Left ventricle myocardium inferior (tissue), 1 donor: ENCODE results near the gene CNIH2. TPM values are rescaled to one million over a fixed set of nuclear protein-coding genes. Genes with fewer than 3 reads are reported as not detected.

ENCODE experiments used
- DNase-seq: peaks from one replicate; pipeline ENCODE4 v3.0.0-alpha.2; 2020
- H3K27ac ChIP-seq: fragments of 200-600 bp; replicated peaks from 2 replicates; pipeline ENCODE4 v1.8.0; 2021
- H3K27me3 ChIP-seq: fragments of 200-600 bp; 2 replicates; pipeline ENCODE4 v1.8.0; 2021; ENCODE audit warnings: low read depth
- H3K36me3 ChIP-seq: fragments of 200-600 bp; 2 replicates; pipeline ENCODE4 v1.8.0; 2021
- H3K4me1 ChIP-seq: fragments of 200-600 bp; 2 replicates; pipeline ENCODE4 v1.8.0; 2021
- H3K4me3 ChIP-seq: fragments of 200-600 bp; 2 replicates; pipeline ENCODE4 v1.8.0; 2021; ENCODE audit warnings: mild to moderate bottlenecking, moderate library complexity
- H3K9me3 ChIP-seq: fragments of 200-600 bp; replicated peaks from 2 replicates; pipeline ENCODE4 v1.8.0; 2021
- CTCF ChIP-seq: fragments of 200-600 bp; IDR thresholded peaks from 2 replicates; pipeline ENCODE4 v1.8.0; 2021; ENCODE audit warnings: antibody characterized with exemption, mild to moderate bottlenecking, borderline replicate concordance
- intact Hi-C: fragments of 100-400 bp; cut with micrococcal nuclease; formaldehyde crosslinking; loops from one replicate; pipeline ENCODE4 v1.11.0; 2022
- total RNA-seq: library from RNA; stranded (reverse); fragmentation: NEBNext Ultra II Directional; extraction: Animal tissue kit (Norgen Biotek cat#: 25700); gene quantifications from one replicate; pipeline ENCODE4 v1.2.1, GENCODE V29; 2021
- donor health status: DM: no; HTN: yes; CAD: no; lungs with severe emphysema.

Gene CNIH2
- total RNA-seq, 1 donor from 2014 or later = not detected

GRCh38 chr11:66290330-66290621, 12.3 kb downstream of the CNIH2 start:
- no peak for TF ChIP-seq CTCF
- Histone ChIP-seq H3K27ac (no peak overlapping the region), H3K9me3 (no peaks in the 10 kb centered on the region), H3K4me3 (no peak overlapping the region), H3K27me3 (peaks cover 49% of the 10 kb centered on the region), H3K36me3 (no peaks in the 10 kb centered on the region), H3K4me1 (peaks cover 46% of the 10 kb centered on the region)
- no peak for DNase-seq
- intact Hi-C loops = no loop called here

- H3K4me1 ChIP-seq = peaks cover 36% of the 10 kb centered on the region
- no peaks in the 10 kb centered on the region for H3K36me3 ChIP-seq
- H3K27ac ChIP-seq = no peak overlapping the region
- no peak for TF ChIP-seq CTCF
- H3K27me3 ChIP-seq = peaks cover 59% of the 10 kb centered on the region
- H3K4me3 ChIP-seq = peak overlapping the region; percentile 60
- no peak for DNase-seq
- H3K9me3 ChIP-seq = no peaks in the 10 kb centered on the region
- intact Hi-C loops = no loop called here
Measured at GRCh38 chr11:66291303-66291705, 13.3 kb downstream of the CNIH2 start.

- peak within 1 kb of the TSS; percentile 60 for H3K4me3 ChIP-seq
- TF ChIP-seq CTCF = no peak
- H3K4me1 ChIP-seq = peaks cover 34% of the 10 kb centered on the region
- peaks cover 66% of the 10 kb centered on the region for H3K27me3 ChIP-seq
- intact Hi-C loops = no loop called here
- H3K36me3 ChIP-seq = no peaks in the 10 kb centered on the region
- no peak for DNase-seq
- H3K27ac ChIP-seq = no peak within 1 kb of the TSS
- H3K9me3 ChIP-seq = no peaks in the 10 kb centered on the region
Measured at GRCh38 chr11:66291706-66292542, 13.9 kb downstream of the CNIH2 start, which contains the start of gene TMEM151A. Gene TMEM151A (plus strand): TSS chr11:66291894. CDS start chr11:66292014, 120 bp downstream.

GRCh38 chr11:66292543-66293332, 14.8 kb downstream of the CNIH2 start:
- no peak for DNase-seq
- Histone ChIP-seq H3K9me3 (no peaks in the 10 kb centered on the region), H3K4me1 (peaks cover 28% of the 10 kb centered on the region), H3K4me3 (peak overlapping the region; percentile 60), H3K27ac (no peak overlapping the region), H3K27me3 (peaks cover 67% of the 10 kb centered on the region), H3K36me3 (no peaks in the 10 kb centered on the region)
- TF ChIP-seq CTCF = no peak
- intact Hi-C loops = no loop called here

GRCh38 chr11:66293352-66293751, 15.4 kb downstream of the CNIH2 start:
- intact Hi-C loops = no loop called here
- Histone ChIP-seq H3K36me3 (no peaks in the 10 kb centered on the region), H3K9me3 (no peaks in the 10 kb centered on the region), H3K27me3 (peaks cover 67% of the 10 kb centered on the region), H3K4me3 (no peak overlapping the region), H3K27ac (no peak overlapping the region), H3K4me1 (peaks cover 22% of the 10 kb centered on the region)
- TF ChIP-seq CTCF = no peak
- DNase-seq = no peak
